GM21529 (cell line): ENCODE measurements around the gene RGS6.

Experiments used
- ATAC-seq: cut with Tn5 transposase; IDR thresholded peaks from one replicate; pipeline ENCODE4 v1.9.1; 2021; ENCODE audit not compliant: unreplicated experiment

The RGS6 gene

DNA sequence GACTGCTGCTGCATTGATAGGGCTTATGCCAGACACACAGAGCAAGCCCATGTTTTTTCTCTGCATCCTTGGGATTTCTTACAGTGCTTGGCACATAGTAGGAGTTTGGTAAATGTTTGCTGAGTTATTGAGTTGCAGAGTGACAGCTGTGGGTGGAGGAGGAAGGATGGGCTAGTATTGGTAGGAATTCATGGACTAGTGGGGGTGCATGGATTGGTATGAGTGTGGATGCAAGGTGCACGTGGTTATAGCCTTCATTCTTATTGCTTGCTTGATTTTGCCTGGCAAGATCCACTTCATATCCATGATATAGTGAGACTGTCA is 11.4 kb downstream of the RGS6 start:
- no peak for ATAC-seq

DNA sequence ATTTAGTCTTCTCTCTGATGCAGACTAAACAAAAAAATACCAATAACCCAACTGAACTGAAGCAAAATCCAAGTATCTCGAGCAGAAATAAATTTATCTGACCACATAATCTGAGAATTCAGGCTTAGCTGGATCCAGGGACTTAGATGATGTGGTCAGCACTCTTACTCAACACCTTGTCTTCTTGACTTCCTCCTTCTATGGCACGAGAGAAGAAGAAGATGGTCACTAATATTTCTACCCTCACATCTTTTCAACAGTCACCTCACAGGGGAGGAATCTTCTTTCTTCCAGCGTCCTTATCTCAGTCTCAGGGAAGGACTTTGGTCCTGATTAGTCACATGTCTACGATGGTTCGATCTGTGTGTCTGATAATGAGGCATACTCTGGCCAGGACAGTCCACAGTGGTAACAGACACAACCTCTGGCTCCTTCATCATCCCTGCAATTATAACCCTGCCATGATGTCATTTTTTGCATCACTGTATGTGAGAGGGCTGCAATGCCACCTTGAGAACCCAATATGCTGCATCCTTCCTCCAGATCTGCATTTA is 15.8 kb downstream of the RGS6 start:
- ATAC-seq = no peak

DNA sequence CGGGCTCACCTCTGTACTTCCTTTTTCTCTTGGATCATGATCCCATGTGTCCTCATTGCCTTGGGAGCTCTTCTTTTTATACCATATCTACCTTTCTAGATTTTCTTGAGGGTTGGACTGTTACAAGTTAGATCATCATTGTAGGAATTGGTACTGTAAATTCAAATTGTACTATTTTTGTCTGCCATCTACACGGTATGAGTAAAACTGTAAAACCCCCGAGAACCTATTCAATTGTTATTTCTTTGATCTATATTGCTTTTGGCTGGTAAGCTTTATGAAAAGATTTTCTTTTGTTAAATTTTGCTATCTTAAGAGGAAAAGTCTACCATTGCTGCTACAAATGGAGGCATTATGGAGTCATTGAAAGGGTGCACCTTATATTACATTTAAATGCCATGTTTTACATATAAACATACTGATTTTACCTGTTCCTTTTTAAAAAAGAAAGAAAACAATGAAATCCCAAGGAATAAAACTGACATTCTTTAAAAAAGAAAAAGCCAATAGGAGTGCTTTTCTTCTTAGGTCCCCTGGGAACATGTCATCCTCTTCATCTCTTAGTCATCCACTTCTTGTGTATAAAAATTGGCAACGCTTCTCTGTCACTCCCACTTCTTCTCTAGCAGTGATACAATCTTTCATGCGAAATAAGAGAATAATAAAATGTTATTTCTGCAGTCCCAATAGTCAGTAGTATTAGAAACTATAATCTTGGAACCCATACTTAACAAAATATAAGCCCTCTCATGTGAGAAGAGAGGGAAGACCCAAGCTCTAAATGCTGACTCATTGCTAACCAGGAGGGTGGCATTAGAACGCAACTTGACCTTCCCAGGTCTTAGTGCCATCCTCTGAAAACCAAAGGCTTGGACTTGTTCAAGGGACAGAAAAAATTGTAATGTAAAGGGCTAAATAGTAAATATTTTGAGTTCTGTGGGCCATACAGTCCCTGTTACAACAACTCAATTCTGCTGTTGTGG is 20.4 kb downstream of the RGS6 start:
- ATAC-seq = no peak

DNA sequence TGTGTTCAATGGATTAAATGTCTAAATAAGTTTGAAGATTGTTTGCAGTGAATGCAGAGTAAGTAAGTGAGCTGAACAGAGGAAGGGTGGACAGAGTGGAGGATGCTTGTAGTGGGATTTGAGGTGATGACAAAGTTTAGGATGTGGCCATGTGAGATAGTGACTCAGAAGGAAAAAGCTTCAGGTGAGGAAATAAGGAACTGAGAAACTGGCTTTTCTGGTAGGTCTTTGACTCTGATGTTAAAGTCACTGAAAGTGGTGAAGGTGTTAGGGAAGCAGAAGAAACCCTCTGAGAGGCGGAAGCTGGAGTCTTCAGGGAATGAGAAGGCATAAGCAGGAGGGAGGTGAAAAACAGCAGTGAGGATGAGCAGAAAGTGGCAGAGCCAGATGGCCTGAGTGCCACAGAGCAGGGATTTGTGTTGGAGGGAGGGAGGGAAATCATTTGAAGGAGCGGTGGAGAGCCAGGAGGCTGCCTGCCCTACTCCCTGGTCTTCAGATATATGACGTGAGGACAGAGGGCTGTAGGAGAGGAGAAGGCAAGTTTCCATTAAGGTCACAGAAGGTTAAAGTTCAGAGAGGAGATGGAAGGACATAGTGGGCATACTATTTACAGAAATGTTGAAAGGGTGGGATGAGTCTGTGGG is 24.8 kb downstream of the RGS6 start:
- ATAC-seq = peak; percentile 86

DNA sequence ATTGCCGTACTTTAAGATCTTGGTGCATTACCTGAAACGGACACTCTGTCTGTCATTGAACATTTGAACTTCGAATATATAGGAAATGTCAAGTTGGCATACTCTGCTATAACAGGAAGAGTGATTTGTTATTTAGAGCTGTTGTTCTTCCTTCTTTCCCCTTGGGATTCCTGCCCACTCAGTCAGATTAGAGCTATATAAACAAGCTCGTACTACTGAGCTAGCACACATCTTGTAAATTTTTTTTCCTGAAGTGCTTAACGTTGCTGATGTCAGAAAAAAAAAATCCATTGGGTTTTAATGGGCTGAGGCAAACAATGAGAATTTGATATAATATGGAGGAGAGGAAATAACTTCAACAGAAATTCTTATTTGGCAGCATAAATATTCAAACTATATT is 26.8 kb downstream of the RGS6 start:
- ATAC-seq = no peak

DNA sequence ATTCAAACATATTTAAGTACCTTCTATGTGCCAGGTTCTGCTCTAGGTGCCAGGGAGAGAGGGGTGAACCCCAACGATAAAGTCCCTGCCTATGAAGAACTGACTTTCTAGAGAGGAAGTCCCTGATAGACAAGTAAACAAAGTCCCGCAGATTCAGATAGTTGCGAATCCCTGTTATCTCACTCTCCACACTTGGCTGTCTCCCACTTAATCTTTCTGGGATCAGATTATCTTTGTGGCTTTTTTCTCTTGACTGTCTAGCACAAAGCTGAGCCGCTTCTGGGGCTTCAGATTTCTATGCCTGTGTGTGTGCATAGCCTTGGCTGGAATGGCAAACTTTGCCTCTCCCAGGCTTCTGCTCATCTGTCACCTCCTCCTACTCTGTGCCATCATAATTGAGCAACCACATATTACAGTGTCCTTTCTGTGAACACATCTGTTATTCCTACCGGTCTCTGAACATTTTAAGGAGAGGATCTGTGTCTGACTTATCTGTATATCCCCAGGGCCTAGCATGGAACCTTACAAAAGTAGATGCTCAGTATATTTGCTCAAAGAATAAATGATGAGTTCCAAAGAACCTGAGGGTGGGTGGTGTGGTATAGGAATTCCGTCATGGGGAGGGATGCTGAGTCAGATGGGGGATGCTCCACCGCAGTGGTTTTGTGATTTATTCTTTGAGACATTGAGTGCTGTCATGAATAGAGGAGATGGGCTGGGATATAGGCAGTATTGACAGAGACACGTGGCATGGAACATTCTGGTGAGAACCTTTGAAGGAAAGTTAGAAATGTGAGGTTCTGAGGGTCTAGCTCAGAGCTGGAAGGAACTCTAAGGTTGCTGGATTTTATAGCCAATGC is 28.5 kb downstream of the RGS6 start:
- no peak for ATAC-seq

DNA sequence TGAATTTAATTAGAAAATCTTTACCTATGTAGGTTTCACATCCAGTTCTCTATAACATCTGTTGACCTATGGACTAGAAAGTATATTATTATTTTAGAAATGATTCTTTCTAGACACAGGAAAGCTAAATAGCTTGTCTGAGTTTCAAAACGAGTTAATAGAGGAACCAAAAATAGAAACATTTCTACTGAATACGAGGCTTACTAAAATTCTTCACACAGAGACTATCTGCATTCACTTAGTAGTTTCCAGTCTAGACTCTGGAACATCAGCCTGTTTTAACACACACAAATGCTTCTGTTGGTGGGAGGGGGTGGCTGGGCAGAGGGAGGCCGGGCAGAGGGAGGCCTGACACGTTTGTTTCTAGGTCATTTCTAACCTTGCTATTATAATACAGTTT is 29.7 kb downstream of the RGS6 start:
- no peak for ATAC-seq

DNA sequence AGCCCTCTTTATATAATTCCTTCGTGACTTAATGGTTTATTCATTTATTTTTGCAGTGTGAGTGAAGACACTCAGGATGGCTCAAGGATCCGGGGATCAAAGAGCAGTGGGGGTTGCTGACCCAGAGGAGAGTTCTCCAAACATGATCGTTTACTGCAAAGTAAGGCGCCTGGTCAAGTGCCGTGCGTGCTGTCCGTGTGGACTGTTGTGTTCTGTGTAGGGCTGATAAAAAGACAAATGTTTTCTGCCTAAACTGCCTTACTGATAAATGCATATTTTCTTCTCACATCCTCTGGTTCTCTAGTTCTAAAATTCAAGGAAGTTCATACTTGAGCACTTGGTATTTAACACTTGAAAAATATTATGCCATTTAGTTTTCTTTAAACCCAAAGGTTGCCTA is 32.5 kb downstream of the RGS6 start:
- ATAC-seq = no peak

DNA sequence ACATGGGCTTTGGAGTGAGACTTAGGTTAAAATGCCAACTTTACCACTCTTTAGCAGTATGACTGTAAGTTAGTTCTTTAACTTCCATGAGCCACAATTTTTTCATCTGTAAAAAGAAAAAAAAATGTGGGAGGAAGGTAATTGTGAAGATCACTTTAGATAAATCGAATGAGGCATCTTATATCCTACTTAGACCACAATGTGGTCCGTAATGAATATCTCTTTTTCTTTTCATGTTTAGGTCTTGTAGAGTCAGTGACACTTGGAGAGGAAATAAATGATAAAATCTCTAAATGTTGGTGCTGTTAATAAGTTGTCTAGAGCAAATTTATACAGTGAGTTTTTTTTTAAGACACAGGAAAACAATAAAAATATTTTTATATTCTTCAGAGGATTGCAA is 34.3 kb downstream of the RGS6 start:
- no peak for ATAC-seq

DNA sequence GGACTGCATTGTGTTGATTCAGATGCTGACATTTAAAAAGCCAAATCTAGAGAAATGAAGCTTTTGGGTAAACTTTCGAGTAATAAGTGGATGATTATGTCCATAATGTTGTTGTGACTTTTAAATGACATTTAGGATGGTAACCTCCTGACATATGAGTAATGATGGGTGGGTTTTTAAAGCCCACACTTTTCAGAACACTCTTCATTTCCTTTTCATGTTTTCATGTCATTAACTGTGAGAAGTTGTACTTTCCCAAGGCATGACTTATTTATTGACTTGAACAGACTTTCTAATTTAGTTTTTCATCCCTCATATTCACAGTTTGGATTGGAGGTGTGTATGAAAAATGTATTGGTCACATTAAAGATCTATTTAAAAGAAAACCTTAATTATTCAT is 35.5 kb downstream of the RGS6 start:
- no peak for ATAC-seq

DNA sequence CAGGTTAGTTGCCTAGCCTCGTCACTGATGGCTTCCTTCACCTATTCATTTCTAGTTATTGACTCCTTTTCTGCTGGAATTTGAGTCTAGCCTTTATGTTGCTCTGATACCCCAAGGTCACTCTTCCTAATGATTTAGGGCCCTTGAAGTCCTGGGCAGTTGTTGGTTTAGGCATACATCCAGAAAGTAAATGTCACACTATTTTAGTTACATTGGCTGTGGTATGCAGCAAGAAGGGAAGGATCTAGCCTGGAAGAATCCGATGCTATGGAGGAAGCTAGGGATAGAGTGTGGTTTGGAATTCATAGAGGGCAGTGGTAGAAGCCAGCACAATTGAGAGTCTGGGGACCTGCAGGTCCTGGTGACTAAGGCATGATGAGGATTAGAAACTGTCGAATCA is 38.0 kb downstream of the RGS6 start:
- ATAC-seq = no peak

DNA sequence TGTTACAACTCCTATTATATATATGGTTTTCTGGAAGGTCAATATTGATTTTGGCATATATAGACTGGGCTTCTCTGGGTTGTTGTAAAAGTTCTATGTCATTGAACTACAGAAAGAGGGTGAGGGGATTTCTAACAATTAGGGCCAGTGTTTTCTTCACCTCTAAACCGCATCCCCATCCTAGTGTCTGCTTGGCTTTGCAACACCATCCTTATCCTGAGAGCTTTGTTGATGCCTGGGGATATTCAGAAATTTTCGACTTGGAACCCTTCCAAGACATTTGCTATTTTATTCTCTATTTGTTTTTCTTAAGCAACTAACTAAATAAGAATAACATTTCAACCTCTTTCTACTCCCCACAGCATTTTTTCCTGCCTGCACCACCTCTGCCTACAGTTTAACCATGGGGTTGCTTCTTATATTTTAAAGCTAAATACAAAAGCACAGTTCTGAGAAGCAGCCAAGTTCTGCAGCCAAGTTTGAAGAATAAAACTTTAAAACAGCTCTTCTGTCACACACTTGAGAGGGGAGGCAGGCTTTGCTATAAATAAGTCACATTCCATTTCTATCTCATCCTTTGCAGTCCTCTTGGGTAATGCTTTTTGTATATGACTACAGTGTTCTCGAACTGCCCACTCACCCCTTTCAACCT is 53.4 kb downstream of the RGS6 start:
- no peak for ATAC-seq

DNA sequence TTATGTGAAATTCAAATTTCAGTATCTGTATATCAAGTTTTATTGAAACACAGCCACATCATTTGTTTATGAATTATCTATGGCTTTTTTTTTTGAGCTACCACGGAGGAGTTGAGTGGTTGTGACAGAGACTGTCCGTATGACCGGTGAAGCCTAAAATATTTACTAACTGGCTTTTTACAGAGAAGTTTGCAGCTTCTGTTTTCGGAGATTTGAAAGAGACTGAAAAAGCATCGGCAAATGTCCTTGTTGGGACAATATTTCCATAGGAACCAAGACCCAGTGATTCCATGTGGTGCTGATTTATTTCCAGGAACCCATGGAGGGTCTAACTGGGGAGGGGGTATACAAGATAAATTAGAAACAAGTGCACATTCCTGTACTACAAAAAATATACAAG is 56.2 kb downstream of the RGS6 start:
- ATAC-seq = no peak

DNA sequence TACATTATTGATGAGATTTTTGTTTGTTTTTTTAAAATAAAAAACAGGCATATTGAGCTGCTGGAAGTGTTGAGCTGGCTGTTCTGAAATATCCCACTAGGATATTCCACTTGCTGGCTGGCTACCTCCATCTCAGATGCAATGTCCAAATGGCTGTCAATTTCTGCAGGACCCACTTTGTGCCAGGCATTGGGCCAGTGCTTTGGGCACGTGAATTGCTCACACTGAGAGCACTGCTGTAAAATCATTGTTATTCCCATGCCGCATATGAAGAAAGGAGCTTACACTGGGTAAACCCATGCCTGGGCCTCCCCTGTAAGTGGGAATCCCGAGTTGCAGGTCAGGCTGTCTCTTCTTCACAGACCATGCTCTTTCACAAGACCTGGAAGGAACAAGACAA is 56.7 kb downstream of the RGS6 start:
- ATAC-seq = no peak

DNA sequence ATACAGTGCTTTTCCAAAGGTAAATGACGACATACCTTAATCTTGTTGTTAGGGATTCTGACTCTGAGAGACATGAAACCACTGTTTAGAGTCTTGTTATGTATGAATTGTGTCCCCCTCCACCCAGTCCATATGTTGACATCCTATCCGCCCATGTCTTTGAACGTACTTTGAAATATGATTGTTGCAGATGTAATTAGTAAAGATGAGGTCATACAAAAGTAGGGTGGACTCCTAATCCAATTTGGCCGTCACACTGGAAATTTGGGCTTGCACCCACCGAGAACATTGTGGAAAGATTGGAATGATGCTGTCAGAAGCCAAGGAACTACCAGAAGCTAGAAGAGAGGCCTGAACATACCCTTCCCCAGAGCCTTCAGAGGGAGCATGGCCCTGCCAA is 62.2 kb downstream of the RGS6 start:
- ATAC-seq = no peak

DNA sequence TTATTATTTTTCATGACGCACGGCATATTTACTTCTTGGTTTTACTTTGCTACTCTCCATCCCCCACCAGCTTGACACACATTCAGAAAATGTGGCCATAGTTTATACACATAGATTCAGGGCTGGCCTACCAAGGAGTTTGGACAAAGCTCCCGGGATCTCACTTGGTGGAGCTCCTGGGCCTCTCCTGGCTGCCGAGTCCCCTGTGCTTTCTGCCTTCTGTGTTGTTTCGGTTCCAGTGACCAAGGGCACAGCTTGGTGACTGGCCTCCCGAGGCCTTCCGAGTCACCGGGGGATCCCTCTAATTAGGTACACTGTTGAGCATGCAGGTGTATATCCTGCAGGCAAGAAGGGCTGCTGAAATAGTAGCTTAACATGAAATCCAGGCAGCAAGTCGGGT is 63.5 kb downstream of the RGS6 start:
- no peak for ATAC-seq

DNA sequence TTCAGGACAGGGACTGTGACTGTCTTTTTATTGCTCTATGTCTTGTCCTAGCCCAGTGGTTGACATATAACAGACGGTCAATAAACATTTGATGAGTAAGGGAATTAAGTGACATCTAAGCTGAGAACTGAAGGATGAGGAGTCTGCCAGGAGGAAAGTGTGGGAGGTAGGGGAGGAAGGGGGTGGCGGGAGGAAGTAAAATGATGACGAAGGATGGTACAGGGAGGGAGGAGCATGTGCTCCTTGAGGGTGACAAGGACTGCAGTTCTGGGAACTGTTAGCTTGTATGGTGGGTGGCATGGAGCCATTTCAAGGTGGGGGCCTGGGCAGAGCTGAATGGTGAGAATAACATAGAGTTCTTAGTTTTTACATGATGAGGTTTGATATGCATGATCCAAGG is 64.4 kb downstream of the RGS6 start:
- ATAC-seq = no peak

DNA sequence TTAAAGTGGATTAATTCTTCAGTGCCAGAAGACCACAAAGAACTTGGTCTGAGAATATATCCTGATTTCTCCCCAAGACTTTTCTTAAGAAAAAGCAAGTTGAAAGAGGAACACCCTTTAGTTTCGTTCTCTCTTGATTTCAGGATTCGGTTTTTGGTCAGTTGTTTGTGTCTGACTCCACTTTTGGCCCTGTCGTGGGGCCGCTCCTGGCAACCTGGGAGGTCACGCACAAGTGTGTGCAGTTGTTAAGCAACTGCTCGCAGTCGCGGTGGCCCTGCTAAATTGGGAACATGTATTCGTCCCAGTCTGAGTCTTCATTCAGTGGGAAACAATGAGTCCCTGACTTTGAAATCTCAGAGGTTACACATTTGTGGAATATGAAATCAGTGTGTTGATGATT is 68.7 kb downstream of the RGS6 start:
- no peak for ATAC-seq

DNA sequence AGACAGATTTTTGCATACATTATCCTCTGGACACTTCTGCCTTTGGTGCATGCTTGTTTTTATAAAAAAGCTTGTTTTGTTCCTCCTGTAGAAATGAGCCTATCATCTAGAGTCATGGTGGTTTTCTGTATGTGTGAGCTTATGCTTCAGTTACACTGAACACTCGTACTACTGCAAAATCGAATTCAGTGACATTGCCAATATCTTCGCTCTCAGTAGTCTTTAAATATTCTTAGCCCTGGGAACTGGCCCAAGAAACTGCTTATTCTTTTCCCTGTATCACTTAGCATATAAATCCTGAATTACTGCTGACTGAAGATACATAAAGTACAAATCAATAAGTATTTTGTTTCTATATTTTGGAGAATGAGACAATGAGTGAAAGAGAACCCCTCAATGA is 70.5 kb downstream of the RGS6 start:
- ATAC-seq = no peak

DNA sequence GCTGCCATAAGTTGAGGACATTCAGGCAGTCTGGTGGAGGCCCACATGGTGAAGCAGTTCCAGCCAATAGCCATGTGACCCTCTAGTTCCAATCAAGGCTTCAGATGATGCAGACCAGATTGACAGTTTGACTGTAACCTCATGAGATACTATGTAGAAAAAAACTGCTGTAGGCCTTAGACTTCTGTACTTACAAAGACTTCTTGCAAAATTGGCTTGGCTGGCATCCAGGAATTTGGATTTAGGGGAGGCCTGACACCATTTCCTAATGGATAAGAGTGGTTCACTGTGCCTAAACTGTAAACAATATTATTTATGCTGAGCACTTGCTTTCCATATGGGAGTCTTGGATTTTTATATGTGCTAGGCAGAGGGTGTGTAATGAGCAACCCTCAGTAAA is 76.4 kb downstream of the RGS6 start:
- ATAC-seq = no peak

DNA sequence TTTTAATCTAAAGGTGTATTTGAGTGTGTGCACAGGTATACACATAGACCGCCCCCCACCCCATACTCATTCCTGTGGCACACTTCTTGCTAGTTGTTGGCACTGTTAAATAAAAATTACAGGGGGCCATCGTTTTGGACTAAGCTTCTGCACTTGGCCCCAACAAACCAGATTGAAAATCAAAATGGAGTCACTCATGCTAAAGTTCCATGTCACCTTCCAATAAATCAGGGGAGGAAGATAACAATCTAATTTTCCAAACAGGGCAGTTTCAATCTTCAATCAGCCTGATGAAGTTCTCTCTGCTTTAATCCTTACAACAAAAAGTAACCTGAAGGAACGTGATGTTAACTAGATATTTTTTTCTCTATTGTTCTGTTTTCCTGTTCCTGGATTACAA is 78.2 kb downstream of the RGS6 start:
- ATAC-seq = no peak
